Activated gamma-delta T cell treated with anti-CD3 and anti-CD28 coated beads, Interleukin-2, amount 50 U/mL, for 16 hours (primary cell): ENCODE data around the gene RNF148.

ENCODE experiments used
- DNase-seq: peaks from one replicate; pipeline ENCODE4 v3.0.0-alpha.2; 2020; ENCODE audit warnings: low read depth

Gene RNF148, protein sequence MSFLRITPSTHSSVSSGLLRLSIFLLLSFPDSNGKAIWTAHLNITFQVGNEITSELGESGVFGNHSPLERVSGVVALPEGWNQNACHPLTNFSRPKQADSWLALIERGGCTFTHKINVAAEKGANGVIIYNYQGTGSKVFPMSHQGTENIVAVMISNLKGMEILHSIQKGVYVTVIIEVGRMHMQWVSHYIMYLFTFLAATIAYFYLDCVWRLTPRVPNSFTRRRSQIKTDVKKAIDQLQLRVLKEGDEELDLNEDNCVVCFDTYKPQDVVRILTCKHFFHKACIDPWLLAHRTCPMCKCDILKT

DNA sequence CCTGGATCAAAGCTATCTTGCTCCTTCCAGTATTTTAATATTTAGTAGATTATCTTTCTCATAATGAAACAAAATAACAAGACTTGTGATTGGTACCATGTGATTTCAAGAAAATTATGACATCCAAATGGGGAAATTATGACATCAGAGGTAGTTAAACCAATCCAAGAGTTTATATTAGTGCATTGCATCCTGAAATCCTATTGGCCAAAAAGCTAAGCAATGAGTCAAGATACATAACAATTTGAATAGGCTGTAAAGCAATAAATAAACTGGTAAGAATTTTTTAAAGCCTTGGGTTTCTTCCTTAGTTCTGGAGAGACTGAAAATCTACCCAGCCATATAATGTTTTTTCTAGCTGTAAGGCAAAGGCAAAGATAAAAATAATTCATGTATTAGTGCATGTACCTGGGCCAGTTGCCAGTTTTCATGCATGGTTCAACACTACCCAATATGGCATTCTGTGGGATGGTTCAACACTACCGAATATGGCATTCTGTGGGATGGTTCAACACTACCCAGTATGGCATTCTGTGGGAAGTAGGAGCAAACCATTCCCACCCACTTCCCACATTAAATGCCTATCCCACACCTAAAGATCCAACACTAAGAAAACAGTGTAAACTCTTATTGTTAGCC is at the start of gene RNF148:
RNF148 (minus strand) TSS at position 51 of the 639 bp plus-strand sequence. CDS start 172 bp downstream, outside the sequence.
- DNase-seq: no peak

DNA sequence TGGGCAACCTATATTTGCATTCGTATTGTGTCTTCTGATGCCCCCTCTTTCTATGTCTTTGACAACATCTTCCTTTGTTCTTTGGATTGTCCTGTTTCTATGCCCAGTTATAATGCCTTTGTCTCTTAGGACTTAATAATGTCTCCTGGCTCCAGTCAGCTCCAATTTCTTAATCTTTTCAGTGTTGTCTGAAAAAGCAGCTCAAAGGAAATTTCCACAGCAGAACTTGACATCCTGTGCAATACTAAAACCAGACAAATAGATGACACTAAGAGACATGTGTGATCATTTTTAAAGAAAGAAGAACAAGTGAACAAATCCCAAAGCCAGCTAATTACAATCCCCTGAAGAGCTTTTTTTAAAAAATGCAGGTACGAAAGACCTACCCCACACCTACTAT is 47.7 kb upstream of the RNF148 start:
- no peak for DNase-seq

DNA sequence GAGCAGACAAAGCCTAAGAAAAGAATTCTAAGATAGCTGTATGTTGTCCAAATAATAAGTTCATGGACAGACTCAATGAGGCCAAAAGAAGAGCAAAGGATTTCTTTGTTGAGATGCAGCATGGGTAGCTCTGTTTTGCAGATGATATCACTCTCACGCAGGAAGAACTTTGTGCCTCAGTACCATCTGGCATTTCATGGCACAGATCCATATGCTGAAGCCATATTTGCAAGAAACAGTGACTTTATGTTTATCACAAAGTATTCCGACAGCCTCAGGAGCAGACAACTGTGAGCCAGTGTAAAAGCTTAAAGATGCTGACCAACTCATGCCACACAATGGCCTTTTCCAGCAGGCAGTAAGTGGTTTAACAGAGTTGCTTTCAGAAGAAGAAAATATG is 45.5 kb upstream of the RNF148 start:
- DNase-seq: no peak

DNA sequence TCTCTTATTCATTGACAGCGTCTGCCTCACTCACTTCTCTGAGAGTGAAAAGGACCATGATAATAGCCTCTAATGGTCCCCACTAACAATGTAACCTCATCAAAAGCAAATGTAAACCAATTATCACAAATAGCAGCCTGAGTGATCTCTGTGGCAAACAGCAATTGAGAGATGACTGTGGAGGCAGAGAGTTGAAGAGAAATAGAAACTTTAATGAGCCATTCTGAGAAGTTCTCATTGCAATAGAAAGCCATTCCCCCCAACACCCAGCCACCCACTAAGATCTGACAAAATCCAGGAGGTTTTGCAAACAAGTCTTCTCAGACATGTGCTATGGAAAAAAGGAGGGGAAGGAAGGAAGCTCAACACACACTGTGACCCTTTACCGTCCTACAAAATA is 44.2 kb upstream of the RNF148 start:
- no peak for DNase-seq

DNA sequence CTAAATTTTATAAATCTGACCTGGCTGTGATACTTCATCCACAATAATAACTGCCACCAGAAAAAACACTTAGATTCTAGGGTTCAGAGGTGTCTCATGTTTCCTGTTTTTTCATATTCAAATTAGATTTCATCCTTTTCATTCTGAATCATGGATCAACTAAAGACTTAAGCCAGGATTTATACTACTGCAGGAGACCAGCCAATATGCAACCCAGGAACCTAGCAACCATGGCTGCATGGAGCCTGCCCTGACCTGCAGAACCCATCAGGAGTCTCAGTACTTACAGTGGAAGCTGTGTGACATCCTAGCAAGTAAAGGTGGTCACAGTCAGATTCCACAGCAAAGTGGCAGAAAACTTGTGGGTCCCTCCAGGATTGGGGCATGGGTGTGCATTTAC is 40.5 kb upstream of the RNF148 start:
- no peak for DNase-seq

DNA sequence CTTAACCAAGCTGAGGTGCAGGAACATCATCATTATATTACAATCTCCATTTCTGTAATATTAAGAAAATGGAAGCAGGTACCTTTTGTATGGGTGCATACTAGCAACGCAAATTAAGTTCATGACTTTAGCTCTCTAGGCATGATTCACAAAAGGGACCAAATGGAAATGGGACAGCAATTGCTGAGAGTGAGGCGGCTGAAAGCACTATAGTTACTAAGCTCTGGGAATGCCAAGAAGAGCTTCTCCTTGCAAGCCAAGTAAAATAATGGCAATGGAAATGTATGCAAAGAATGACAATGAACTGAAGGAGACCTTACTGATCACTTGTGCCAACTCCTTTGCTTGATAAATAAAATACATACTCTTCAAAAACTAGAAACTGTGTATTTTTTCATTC is 36.2 kb upstream of the RNF148 start:
- DNase-seq: no peak

DNA sequence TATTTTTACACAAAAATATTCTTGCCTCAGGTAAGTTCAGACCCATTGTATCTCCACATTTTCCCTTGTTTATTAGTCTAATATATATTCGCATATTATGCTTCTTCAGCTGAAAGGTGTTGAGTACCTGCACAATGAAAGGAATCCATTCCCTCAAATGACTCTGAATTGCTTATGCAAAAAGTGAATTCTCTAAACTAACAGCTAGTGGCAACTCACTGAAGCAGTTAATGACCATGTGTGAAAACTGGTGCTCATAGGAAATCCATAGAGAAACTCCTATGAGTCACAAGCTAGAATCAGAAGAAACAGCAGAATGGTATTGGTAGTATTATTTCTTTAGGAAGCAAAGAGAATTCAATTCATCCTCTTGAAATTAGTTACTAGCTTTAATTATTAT is 33.5 kb upstream of the RNF148 start:
- DNase-seq: no peak

DNA sequence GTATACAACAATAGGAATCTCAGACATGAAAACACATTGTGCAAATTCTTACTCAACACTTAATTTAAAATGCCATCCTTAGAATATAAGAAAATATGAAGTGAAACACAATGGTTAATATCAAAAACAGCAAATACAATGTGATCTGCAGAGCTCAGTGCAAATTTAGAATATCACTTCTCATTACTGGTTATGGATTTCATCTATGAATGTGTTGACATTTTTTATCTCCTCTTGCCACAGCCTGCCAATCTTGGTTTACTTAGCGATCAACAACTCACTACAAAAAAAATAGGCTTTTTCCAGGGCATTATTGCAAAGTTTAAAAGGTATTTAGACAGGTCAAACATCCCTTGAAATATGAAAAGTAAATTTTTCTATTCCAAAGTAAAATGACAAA is 25.0 kb upstream of the RNF148 start:
- no peak for DNase-seq

DNA sequence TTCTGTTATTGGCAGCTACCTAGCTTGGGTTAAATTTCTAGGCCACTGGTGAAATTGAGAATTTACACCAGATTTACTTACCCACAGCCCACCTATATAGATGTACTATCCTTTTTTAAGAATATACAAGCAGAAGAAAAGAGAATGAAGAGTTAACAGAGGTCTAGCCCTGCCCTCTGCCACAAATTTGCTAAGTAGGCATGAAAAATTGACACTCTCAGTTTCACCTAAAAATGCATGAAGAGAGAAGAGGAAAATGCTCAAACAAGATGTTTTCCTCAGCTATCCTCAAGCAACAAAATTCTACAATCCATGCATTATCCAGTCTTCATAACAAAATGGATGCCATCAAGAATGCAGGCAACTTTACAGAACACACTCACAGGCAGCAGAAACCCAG is 24.6 kb upstream of the RNF148 start:
- no peak for DNase-seq

DNA sequence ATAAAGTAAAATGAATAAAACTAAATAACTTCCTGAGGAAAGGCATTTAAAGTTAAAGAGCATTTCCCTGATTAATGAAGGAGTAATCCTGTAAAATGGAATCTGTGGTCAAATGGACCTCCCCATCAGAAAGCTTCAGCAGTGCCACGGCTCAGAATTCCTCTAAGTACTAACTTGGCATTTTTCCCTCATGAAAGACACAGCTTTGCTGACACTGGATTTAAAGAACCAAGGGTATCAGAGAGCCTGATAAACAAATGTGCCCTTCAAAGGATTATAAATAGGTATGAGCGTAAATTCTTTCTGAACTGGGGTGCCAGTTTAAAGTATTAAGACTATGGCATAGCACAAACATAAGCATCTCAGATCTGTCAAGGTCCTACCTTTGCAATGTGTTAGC is 24.2 kb upstream of the RNF148 start:
- DNase-seq: no peak

DNA sequence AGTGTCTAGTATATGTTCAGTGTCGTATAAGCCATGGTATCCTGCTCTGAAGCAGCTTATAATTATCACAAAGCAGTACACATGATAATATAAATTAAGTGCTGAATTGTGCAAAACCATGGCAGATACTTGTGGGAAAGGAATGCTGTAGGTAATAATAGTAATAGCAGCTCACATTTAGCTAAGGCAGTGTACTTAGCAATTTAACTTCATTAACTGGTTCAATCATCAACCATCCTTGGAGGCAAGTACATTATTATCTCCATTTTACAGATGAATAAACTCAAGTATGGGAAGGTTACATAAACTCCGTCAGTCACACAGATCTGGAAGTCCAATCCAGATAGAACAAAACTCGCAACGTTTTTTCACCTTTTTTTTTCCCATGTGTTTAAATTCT is 21.6 kb upstream of the RNF148 start:
- no peak for DNase-seq

DNA sequence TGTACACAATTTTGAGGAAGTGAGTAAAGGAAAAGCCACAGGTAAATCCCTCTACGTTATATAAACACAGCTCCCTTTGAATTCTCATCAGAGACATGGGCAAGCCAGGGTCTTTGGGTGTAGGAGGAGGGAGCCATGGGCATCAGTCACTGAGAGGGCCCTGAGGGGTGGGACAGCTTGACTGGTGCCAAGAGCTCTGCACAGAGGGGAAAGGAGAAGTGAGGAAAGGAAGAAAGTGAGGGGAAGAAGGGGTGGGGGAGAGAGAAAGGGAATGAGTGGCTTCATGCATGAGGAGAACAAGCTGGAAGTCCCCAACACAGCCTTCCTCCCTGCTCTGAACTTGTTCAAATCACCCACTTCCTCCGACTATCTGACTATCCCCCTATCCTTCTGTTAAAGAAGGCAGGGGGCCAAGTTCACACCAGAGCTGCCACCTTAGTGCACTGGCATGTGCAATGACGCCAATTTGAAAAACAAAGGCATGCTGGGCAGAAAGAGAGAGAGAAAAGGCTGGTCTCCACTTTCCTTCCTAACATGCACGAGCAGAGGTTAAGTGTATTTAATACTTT is 16.4 kb upstream of the RNF148 start:
- DNase-seq: no peak

DNA sequence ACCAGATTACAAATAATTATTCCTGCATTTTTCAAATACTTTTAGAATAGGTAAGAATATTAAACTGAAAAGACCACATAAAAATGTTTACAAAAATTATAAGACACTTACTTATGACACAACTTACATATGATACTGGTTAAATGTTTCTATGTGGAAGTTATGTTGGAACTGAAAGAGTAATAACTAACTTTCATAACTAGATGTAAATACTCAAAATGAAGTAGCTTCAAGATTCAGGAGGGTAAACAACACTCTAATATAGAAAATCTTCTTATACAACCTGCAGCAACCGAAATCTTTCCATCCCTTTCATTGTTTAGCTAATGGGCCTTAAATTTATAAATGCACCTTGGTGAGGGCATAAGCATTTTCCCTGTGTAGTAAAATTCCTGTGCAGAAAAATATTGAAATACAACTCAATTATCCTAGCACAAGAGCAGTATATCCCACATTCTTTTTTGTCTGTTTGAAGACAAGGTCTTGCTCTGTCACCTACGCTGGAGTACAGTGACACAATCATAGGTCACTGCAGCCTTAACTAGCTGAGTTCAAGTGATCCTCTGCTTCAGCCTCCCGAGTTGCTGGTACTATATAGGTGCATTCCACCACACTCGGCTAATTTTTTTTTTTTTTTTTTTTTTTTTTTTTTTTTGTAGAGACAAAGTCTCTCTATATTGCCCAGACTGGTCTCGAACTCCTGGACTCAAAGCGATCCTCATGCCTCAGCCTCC is 14.8 kb upstream of the RNF148 start:
- no peak for DNase-seq

DNA sequence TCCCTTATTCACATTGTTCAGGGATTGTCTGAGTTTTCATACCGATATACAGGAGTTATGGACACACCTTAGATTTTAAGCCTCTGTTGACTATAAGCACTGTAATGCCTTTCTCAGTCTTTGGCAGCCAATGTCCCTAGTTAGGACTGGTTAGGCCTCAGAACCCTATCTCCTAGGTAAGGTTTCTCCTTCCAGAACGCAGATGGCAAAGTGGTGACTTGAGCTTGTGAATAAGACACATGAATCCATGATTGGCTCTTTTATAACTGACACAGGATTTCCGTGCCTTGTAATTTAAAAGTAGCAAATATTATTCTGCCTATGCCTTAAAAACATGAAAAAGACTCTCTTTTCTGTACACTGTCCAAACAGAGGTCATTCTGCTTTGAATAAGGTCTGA is 12.5 kb upstream of the RNF148 start:
- no peak for DNase-seq

DNA sequence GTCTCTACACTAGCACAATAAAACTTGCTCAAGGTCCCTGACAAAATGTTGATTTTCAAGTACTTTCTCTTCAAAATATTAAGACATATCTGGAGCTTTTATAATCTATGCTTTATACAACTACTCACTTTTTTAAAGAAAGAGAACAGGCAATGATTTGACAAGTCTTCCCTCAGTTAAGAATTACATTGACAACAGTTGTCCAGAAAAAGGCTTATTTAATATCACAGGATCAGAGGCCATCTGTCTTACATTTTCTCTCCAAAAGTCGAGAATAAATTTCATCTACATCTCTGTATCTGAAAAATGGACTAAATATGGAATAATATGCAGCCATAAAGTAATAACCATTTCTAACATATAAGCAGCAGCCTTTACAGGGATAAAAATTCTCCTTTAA is 8.2 kb upstream of the RNF148 start:
- DNase-seq: no peak

DNA sequence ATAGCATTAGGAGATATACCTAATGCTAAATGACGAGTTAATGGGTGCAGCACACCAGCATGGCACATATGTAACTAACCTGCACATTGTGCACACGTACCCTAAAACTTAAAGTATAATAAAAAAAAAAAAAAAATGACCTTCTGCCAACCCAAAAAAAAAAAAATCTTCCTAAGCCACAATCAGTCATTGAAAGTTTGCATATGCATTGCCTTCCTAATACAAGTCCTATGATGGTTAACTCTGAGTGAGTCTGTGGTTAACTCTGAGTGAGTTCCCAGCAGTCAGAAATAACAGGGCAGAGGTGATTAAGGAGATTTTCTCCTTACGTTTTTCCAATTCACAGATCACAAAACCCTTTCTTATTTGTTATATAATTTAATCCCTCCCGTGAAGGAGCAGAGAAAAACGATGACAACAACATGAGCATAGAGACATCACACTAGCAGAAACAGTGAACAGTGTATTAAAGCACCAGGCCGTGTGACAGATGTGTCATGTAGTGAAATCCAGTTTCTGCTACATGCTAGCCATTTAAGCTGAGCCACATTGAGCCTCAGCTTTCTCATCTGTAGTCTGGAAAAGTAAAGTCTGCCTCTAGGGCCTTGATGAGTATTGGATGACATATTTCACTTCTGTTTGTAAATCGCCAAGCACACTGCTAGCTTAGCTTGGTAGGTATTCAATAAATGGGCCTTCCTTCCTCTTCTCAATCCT is 7.4 kb upstream of the RNF148 start:
- DNase-seq: no peak

DNA sequence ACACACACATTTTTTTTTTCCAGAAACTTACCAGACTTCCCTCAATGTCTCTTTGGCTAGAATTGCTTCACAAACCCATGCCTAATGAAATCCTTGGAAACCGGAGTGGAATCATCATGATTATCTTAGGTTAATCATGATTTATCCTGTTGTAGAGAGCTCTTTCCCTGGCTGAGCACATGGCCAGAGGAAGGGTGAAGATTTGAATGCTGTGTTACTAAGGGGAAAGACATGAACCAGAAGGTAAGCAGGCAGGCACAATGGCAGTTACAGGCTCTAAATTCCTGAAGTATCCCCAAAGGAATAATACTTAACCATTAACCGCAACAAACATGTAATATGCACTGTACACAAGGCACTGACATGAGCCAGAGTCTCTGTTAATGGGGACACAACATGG is 4.1 kb upstream of the RNF148 start:
- DNase-seq: no peak

DNA sequence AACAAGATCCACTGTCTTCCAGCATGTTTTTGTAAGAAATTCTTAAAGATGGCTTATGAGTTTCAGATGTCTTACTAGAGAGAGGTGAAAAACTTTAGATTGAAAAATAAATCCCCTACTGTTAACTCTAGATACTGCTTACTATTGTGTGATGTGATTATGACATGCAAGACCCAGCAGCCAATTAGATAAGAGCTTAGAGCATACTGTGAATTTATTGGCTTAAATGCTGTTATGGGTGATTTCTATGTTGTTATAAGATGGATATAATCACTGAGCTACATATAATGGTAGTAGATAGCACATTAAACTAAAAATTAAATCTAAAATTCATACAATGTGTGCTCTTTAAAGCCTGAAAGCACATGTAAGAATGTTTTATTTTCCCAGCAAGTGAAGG is 3.7 kb downstream of the RNF148 start, which contains the start of gene RNF133:
RNF133 (minus strand) TSS at position 101 of the 400 bp plus-strand sequence. CDS start 199 bp downstream, outside the sequence.
- no peak for DNase-seq

DNA sequence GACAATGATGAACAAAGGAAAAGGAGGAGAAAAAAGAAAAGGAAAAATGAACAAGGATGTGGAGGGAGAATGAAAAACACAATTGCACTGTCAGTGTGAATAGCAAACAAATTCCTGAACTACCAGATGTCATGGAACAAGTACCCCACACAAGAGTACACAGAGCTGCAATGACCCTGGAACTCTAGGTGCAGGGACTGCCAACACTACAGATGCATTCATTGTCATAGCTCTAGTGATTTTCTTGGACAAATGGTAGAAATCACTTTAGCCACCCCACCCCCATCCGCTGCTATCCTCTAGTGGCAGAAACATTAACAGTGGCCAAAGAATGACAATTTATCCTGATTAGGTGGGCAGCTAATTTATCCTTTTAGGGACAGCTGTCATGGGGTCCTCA is 6.9 kb downstream of the RNF148 start:
- no peak for DNase-seq

DNA sequence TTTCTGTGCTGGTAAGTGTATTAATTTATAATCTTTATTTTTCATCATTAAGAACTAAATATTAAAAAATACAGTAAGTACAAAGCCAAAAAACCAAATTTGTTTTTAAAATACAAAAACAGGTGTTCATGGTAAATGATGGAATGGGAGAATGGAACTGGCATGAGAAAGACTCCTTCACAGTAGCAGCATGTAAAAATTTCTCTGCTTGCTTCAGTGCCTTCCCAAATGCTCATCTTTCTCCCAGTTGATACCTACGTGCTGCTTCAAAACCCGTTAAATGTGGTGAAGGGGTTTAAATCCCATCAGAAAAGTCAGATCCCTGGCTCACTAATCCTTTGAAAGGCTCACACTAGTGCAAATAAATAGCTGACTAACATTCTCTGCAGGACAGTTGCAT is 8.0 kb downstream of the RNF148 start:
- no peak for DNase-seq

DNA sequence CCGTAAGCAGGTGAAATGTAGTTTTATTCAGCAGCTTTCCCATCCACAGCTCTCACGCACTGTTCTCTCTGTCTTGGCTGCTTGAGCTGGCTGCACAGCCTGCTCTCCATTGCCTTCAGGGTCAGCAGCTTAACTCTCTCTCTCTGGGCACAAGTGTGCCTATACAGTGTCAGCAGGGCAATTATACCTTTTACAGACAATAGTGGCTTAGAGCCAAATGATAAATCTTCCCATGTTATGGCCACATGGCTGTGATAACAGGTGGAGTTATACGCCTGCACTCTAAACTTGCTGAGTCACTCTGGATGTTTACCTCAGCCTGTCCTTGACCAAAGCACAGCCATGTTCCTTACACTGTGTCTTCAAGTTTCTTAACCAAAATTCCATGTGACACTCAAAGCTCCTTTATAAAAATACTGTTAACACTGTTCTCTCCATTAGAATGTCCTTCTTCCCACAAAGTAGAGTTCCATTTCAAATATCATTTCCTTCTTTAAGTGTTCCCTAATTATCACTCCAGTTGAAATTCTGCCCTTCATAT is 9.9 kb downstream of the RNF148 start:
- no peak for DNase-seq
